ENCODE results near the gene PLGRKT.

- no peak for TF ChIP-seq CTCF (conservative IDR thresholded peaks at IDR 0.05; ENCODE audit: low read length)
- TF ChIP-seq EZH2phosphoT487 (IDR thresholded peaks at IDR 0.05; ENCODE audit: borderline replicate concordance), result no peak
These were observed 44.5 kb upstream of the PLGRKT start for GRCh38 chr9:5482194-5482593.
